Measurements from ENCODE around the gene HAGHL. TPM values are rescaled to one million over a fixed set of nuclear protein-coding genes. Genes with fewer than 3 reads are reported as not detected.
A peak's percentile ranks its signal among the peaks of the same experiment; 100 is the strongest.

Gene HAGHL
- total RNA-seq, 2 experiments from 2014 or later, result 28.8 to 32.6 TPM

DNA sequence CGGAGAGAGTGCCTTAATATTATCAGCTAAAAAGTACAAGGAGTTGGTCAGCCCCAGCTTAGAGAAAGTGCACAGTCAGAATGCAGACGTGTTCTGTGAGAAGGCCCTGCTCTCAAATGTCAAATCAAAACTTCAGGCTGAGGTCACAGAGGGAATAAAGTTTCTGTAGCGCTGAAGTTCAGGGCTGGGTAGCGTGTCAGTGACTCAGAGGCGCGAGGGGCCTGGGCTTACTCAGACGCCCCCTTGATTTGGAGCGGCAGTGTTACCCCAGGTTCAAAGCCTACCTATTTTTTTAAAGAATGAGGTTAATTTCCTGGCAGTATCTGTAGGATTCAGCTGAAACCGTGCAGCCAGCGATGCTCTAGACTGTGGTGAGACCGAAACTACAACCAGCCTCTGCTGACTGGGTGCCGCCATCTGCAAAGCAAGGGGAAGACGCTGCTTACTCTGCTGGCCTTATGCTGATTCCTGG is 9.1 kb downstream of the HAGHL start:
- Mint-ChIP-seq H3K27ac (peak overlapping the region; percentile 70), H3K36me3 (ENCODE audit: low read depth) (peaks cover 9% of the 10 kb centered on the region), H3K27me3 (no peaks in the 10 kb centered on the region), H3K4me1 (ENCODE audit: low read depth) (peaks cover 33% of the 10 kb centered on the region), H3K4me3 (no peak overlapping the region), H3K9me3 (no peaks in the 10 kb centered on the region)
- TF ChIP-seq, protein P1, sequence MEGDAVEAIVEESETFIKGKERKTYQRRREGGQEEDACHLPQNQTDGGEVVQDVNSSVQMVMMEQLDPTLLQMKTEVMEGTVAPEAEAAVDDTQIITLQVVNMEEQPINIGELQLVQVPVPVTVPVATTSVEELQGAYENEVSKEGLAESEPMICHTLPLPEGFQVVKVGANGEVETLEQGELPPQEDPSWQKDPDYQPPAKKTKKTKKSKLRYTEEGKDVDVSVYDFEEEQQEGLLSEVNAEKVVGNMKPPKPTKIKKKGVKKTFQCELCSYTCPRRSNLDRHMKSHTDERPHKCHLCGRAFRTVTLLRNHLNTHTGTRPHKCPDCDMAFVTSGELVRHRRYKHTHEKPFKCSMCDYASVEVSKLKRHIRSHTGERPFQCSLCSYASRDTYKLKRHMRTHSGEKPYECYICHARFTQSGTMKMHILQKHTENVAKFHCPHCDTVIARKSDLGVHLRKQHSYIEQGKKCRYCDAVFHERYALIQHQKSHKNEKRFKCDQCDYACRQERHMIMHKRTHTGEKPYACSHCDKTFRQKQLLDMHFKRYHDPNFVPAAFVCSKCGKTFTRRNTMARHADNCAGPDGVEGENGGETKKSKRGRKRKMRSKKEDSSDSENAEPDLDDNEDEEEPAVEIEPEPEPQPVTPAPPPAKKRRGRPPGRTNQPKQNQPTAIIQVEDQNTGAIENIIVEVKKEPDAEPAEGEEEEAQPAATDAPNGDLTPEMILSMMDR (IDR thresholded peaks at IDR 0.05), result no peak
- intact Hi-C loops (cut with micrococcal nuclease), result no loop called here
- ATAC-seq, result peak; percentile 73
- ChIA-PET POLR2A (interaction anchor here (1.0 to 9.3 kb wide), 2 partner anchors 14 to 41 kb away, joined by 3 to 84 read pairs; partner anchors contain the start of genes ANTKMT and CCDC78), CTCF (interaction anchor here (1.0 to 19.6 kb wide), 6 partner anchors 13 to 52 kb away, joined by 3 to 207 read pairs (median 5); partner anchors contain the start of genes ANTKMT, CHTF18, METRN and RPUSD1)
- DNase-seq, result peak; percentile 86

DNA sequence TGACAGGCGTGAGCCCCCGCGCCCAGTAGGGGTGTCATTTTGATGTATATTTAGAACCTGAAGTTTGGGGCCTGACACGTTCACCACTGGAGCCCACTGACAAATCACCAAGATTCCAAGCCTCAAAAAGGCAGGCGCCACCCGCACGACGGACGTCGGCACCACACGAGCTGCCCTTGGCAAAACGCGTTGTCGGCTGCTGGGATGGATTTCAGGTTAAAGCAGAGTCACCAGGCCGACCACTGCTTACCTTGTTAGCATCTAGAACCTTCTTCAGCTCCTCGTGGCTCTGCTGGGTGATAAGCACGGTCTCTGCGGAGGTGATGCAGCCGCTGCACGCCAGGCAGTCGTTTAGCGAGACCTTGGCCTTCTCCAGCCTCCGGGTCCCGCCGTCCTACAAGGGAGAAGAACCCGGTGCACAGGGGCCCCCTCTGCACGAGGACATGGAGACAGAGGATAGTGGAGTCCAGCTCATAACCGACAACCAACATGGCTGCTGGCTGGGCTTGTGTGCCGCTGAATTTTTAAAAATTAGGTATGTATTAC is 10.1 kb downstream of the HAGHL start:
- H3K27ac Mint-ChIP-seq, result no peak overlapping the region
- DNase-seq (no peak), ATAC-seq (no peak)
- H3K9me3 Mint-ChIP-seq, result no peaks in the 10 kb centered on the region
- TF ChIP-seq, protein P1 (IDR thresholded peaks at IDR 0.05), result no peak
- H3K27me3 Mint-ChIP-seq, result no peaks in the 10 kb centered on the region
- intact Hi-C loops (cut with micrococcal nuclease), result no loop called here
- ChIA-PET CTCF (interaction anchor here (2.1 to 19.6 kb wide), 2 partner anchors 16 to 25 kb away, joined by 7 to 207 read pairs; partner anchors contain the start of genes ANTKMT and METRN), POLR2A (interaction anchor here (9.3 kb wide), 1 partner anchor 15 kb away, joined by 84 read pairs; the partner anchor contains the start of genes ANTKMT and CCDC78)
- H3K4me3 Mint-ChIP-seq, result no peak overlapping the region
- peaks cover 9% of the 10 kb centered on the region for H3K36me3 Mint-ChIP-seq (ENCODE audit: low read depth)
- H3K4me1 Mint-ChIP-seq (ENCODE audit: low read depth), result peaks cover 33% of the 10 kb centered on the region

DNA sequence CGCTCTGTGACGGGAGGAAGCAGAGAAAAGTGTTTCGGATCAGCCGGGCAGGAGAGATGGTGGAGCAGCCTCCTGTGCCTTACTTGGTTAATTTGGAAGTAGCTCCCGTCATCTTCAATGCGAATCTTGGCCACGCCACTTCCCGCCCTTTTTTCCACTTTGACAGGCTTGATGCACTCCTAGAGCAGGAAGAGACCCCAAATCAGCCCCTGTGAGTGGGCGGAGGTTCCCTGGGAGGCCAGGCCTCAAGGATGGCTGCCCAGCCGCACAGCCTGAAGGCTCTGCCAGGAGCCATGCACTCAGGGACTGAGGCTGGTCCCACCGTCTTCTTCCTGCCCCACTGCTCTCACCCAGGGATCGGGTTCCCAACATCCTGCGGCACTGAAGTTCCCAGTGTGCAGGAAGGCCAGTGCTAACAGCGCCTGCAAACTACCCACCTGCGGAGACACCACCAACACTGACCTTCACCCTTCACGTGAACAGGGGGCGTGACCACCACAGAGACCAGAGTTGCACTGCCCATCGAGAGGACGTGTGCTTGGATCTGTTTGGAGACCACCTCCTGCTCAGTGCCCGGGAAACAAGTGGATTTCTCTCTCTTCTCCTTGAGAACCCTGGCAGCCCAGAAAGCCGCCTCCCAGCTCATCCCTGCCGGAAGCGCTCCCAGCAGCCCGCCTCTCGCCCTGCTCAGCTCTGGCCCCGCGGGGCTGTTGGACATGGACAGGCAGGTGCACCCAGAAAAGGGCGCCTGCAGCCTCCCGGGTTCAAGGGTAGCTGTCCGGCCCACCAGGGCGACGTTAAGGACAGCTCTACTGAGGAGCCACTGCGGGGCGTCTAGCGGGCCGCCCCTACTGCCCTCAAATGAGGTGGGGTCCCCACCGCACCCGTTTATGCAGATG is 12.9 kb downstream of the HAGHL start:
- peaks cover 28% of the 10 kb centered on the region for H3K4me1 Mint-ChIP-seq (ENCODE audit: low read depth)
- DNase-seq, result no peak
- TF ChIP-seq, protein P1 (IDR thresholded peaks at IDR 0.05), result no peak
- peak overlapping the region; percentile 63 for H3K27ac Mint-ChIP-seq
- H3K9me3 Mint-ChIP-seq, result no peaks in the 10 kb centered on the region
- intact Hi-C loops (cut with micrococcal nuclease), result no loop called here
- peaks cover 6% of the 10 kb centered on the region for H3K36me3 Mint-ChIP-seq (ENCODE audit: low read depth)
- POLR2A ChIA-PET, result interaction anchor here (1.4 to 9.3 kb wide), 4 partner anchors 9 to 45 kb away, joined by 3 to 84 read pairs (median 8); partner anchors contain the start of genes ANTKMT and CCDC78
- peak overlapping the region; percentile 80 for H3K4me3 Mint-ChIP-seq
- CTCF ChIA-PET, result interaction anchor here (0.8 to 6.4 kb wide), 10 partner anchors 8 to 49 kb away, joined by 3 to 37 read pairs (median 6); partner anchors contain the start of genes ANTKMT, CHTF18, METRN and RPUSD1
- no peak for ATAC-seq
- H3K27me3 Mint-ChIP-seq, result no peaks in the 10 kb centered on the region

DNA sequence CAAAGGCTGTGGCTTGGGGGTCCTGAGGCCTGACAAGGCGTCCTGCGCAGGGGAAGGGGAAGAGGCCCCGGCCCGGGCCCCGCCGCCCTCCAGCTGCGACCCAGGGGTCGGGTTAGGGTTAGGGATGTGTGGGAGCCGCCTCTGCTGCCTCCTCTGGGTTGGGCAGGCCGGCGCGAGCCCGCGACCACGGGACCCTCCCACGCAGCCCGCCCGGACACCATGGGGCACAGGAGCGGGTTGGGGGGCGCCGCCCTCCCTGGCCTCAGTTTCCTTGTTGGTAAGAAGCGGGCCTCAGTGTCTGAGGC is 13.5 kb downstream of the HAGHL start:
- no peaks in the 10 kb centered on the region for H3K27me3 Mint-ChIP-seq
- peaks cover 25% of the 10 kb centered on the region for H3K4me1 Mint-ChIP-seq (ENCODE audit: low read depth)
- H3K9me3 Mint-ChIP-seq, result no peaks in the 10 kb centered on the region
- CTCF ChIA-PET, result interaction anchor here (0.9 to 6.4 kb wide), 10 partner anchors 9 to 65 kb away, joined by 3 to 37 read pairs (median 6); partner anchors contain the start of genes ANTKMT, CHTF18, METRN and RHBDL1
- intact Hi-C loops (cut with micrococcal nuclease), result no loop called here
- peak overlapping the region; percentile 63 for H3K27ac Mint-ChIP-seq
- DNase-seq (no peak), ATAC-seq (no peak)
- H3K36me3 Mint-ChIP-seq (ENCODE audit: low read depth), result peaks cover 4% of the 10 kb centered on the region
- POLR2A ChIA-PET, result interaction anchor here (1.4 to 9.3 kb wide), 4 partner anchors 10 to 44 kb away, joined by 3 to 84 read pairs (median 8); partner anchors contain the start of genes ANTKMT and CCDC78
- TF ChIP-seq, protein P1 (IDR thresholded peaks at IDR 0.05), result no peak
- peak overlapping the region; percentile 80 for H3K4me3 Mint-ChIP-seq

All from activated CD8-positive, alpha-beta T cell treated with anti-CD3 and anti-CD28 coated beads for 36 hours (primary cell).